SK-N-MC (cell line): Measurements from ENCODE around the gene NRP1.

ENCODE experiments used
- DNase-seq: peaks from one replicate; pipeline ENCODE4 v3.0.0-alpha.2; 2011; ENCODE audit warnings: low read depth, low spot score
- H3K27ac ChIP-seq: fragments of 200-600 bp; sonication (generic); 2 replicates; pipeline ENCODE4 v1.5.1; 2016; ENCODE audit warnings: mixed run types
- H3K36me3 ChIP-seq: fragments of 200-600 bp; sonication (generic); 2 replicates; pipeline ENCODE4 v1.6.1; 2017; ENCODE audit warnings: antibody characterized with exemption, low read length, mixed read lengths; ENCODE audit not compliant: insufficient read depth
- H3K4me3 ChIP-seq: fragments of 200-600 bp; sonication (generic); 2 replicates; pipeline ENCODE4 v1.5.1; 2016
- H3K9ac ChIP-seq: fragments of 200-600 bp; sonication (generic); 2 replicates; pipeline ENCODE4 v1.8.0; 2017; ENCODE audit warnings: mixed run types, mixed read lengths; ENCODE audit not compliant: insufficient read length
- H3K9me3 ChIP-seq: fragments of 200-600 bp; sonication (generic); 2 replicates; pipeline ENCODE4 v1.6.1; 2017; ENCODE audit warnings: low read depth, mild to moderate bottlenecking, antibody characterized with exemption, low read length, moderate library complexity, mixed read lengths
- EZH2 ChIP-seq: fragments of 200-600 bp; sonication (generic); IDR thresholded peaks from one replicate; pipeline ENCODE4 v1.6.1; 2017; ENCODE audit warnings: antibody characterized with exemption
- FOXP2 ChIP-seq: optimal IDR thresholded peaks from 2 replicates; pipeline ENCODE3; 2011; ENCODE audit warnings: mild to moderate bottlenecking, moderate library complexity; ENCODE audit not compliant: insufficient read depth; ENCODE audit errors: extremely low read length, control extremely low read depth
- POLR2AphosphoS5 ChIP-seq: IDR thresholded peaks from 2 replicates; pipeline ENCODE4 v1.6.1; 2012; ENCODE audit warnings: mild to moderate bottlenecking, low read depth, low read length, borderline replicate concordance

The NRP1 gene

DNA sequence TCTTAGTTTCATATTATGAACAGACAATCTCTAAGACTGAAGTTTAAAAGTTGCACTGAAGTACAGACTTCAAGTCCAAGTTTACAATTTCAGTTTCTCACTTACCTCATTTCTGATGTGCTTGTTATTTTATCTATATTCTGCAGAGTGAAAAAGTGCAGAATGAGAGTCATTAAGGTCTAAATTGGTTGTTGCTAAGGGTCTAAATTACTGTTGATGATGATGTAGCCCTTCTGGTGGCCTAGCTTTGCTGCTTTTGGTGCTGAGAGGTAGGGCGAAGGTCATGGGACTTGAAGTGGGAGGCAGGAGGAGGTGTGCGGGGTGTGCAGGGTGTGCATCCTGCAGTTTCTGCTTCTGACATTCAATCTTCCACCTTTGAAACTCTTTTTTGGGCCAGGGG lies 38.8 kb upstream of the NRP1 start:
- Histone ChIP-seq H3K27ac (no peak overlapping the region), H3K36me3 (no peaks in the 10 kb centered on the region), H3K9me3 (no peaks in the 10 kb centered on the region), H3K4me3 (no peak overlapping the region), H3K9ac (no peak overlapping the region)
- TF ChIP-seq FOXP2: no peak
- no peak for TF ChIP-seq POLR2AphosphoS5
- TF ChIP-seq EZH2: no peak
- DNase-seq: no peak

DNA sequence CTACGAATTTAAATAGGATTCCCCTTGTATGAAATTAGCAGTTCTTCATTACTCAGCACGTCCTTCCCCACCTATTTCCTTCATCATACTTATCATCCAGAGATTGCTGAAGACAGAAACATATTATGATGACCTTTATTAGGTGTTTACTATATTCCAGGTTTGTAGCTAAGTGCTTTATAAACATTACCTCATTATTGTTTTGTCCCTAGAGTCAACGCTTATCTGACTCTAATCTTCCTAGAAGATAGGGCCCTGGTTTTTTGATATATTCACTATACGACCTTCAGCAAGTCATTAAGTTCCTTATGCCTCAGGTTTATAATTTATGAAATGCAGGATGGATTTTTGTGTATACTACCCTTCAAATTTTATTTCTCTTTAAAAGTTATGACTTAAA lies 36.8 kb upstream of the NRP1 start:
- Histone ChIP-seq H3K36me3 (no peaks in the 10 kb centered on the region), H3K9ac (no peak overlapping the region), H3K4me3 (no peak overlapping the region), H3K9me3 (no peaks in the 10 kb centered on the region), H3K27ac (no peak overlapping the region)
- TF ChIP-seq EZH2: no peak
- TF ChIP-seq POLR2AphosphoS5: no peak
- TF ChIP-seq FOXP2: no peak
- DNase-seq: no peak

DNA sequence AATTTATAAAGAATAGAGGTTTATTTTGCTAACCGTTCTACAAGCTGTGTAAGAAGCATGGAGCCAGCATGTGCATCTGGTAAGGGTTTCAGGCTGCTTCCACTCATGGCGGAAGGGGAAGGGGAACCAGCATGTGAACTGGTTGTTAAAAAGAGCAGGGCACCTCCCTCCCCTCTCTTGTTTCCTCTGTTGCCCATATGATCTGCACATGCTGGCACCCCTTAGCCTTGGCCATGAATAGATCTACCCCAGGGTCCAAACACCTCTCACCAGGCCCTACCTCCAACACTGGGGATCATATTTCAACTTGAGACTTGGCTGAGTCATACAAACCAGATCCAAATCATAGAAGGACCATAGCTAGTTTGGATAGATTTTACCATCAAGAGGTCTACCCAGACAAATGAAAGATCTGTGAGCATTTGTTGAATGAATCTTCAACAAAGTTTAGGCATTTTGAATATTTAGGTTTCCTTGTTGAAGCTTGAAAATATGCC lies 36.0 kb upstream of the NRP1 start:
- Histone ChIP-seq H3K36me3 (no peaks in the 10 kb centered on the region), H3K9me3 (no peaks in the 10 kb centered on the region), H3K9ac (no peak overlapping the region), H3K27ac (no peak overlapping the region), H3K4me3 (no peak overlapping the region)
- DNase-seq: no peak
- TF ChIP-seq FOXP2 (no peak), EZH2 (no peak), POLR2AphosphoS5 (no peak)

DNA sequence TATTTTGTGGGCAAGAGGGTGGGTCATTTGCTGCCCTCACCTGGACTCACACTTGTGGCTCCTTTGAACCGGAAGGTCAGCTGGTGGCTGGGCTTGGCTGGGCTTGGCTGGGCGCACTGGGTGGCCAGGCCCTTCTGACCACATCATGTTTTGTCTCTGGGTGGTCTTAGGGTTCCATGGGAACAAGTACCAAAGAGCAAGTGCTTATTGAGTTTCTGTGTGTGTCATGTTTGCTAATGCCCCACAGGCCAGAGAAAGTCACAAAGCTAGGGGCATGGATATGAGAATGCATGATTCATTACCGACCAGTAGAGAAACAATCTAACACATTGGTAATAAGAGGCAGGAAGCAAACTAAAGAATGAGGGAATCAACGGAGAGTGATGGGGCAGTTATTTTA lies 33.6 kb upstream of the NRP1 start:
- no peak for TF ChIP-seq POLR2AphosphoS5
- no peak for TF ChIP-seq EZH2
- no peak for TF ChIP-seq FOXP2
- DNase-seq: no peak
- Histone ChIP-seq H3K4me3 (no peak overlapping the region), H3K9me3 (no peaks in the 10 kb centered on the region), H3K36me3 (no peaks in the 10 kb centered on the region), H3K9ac (no peak overlapping the region), H3K27ac (no peak overlapping the region)

DNA sequence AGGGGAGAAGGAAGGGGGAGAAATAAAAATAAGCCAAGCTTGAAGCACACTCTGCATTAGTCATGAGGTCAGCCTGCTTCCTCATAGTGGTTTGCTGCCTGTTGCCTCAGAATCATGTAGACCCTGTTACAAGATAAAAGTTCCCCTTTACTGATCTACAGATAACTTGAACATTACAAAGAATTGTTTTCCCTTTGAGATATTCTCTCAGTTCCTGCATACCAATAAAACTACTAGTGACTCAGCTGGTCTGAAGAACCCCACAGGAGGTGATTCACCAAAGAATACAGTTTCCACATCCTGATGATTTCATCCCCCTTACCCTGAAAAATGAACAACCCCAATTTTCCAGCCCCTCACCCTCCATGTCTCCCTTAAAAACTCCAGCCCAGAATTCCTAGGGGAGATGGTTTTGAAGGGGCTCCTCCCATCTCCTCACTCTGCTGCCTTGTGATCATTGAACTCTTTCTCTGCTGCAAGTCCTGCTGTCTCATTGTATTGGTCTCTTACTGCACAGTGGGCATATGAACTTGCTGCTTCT lies 31.5 kb upstream of the NRP1 start:
- no peak overlapping the region for H3K9ac ChIP-seq
- DNase-seq: no peak
- H3K4me3 ChIP-seq: no peak overlapping the region
- no peaks in the 10 kb centered on the region for H3K9me3 ChIP-seq
- TF ChIP-seq EZH2 (no peak), POLR2AphosphoS5 (no peak), FOXP2 (no peak)
- H3K27ac ChIP-seq: no peak overlapping the region
- H3K36me3 ChIP-seq: no peaks in the 10 kb centered on the region

DNA sequence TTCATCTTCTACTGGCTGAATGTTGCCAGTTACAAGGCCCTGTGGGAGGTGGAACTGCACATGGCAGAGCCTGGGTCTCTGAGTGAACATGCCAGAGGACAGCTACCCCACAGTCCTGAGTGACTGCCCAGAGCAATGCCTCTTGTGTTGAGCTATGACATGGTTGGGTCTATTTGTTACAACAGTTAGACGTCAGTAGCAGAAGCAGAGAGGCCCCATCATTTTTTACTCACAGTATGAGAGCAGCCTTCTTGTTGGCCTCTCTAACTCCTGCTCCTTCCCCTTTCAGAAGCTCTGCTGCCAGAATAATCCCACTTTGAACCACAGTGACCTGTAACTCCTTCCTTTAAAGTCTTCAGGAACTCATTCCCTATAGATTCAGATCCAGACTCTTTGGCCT lies 30.8 kb upstream of the NRP1 start:
- H3K36me3 ChIP-seq: no peaks in the 10 kb centered on the region
- H3K4me3 ChIP-seq: no peak overlapping the region
- no peak overlapping the region for H3K9ac ChIP-seq
- H3K9me3 ChIP-seq: no peaks in the 10 kb centered on the region
- TF ChIP-seq FOXP2 (no peak), EZH2 (no peak)
- H3K27ac ChIP-seq: no peak overlapping the region
- DNase-seq: no peak

DNA sequence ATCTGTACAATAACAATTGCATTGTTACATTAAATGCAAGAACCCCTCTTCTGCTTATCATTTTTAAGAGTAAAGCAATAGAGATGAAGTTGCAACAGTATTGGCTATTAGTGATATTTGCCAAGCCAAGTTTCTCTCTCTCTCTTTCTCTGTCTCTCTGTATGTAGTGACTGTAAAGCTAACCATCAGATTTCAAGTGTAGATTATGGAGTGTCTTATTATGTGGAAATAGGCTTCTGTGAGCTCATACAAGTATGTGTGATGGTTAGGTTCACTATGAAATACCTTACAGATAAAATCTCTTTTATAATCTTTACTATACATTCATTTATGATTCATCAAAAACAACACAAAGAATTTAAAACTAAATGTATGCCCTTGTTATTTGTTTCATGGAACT lies 28.6 kb upstream of the NRP1 start:
- no peak overlapping the region for H3K27ac ChIP-seq
- no peak overlapping the region for H3K9ac ChIP-seq
- no peaks in the 10 kb centered on the region for H3K36me3 ChIP-seq
- no peak for TF ChIP-seq FOXP2
- TF ChIP-seq EZH2: no peak
- no peak for TF ChIP-seq POLR2AphosphoS5
- no peaks in the 10 kb centered on the region for H3K9me3 ChIP-seq
- no peak for DNase-seq
- H3K4me3 ChIP-seq: no peak overlapping the region

DNA sequence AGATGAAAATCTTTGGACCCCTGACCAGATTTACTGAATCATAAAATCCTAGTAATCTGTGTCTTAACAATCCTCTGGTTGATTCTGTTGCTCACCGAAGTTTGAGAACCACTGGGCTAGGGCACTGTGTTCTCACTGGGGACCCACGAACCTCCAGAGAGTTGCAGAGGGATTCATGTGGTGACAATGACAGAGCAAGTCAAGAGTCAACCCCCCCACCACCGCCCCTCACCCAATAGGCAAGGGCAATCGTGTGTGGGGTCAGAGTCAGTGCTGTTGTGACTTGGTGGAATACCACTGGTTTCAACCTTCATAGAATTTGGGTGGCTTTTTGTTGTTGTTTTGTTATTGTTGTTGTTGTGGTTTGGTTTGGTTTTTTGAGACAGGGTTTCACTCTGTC lies 23.5 kb upstream of the NRP1 start:
- H3K4me3 ChIP-seq: no peak overlapping the region
- no peaks in the 10 kb centered on the region for H3K9me3 ChIP-seq
- no peak overlapping the region for H3K27ac ChIP-seq
- TF ChIP-seq EZH2 (no peak), POLR2AphosphoS5 (no peak), FOXP2 (no peak)
- DNase-seq: no peak
- no peak overlapping the region for H3K9ac ChIP-seq
- no peaks in the 10 kb centered on the region for H3K36me3 ChIP-seq

DNA sequence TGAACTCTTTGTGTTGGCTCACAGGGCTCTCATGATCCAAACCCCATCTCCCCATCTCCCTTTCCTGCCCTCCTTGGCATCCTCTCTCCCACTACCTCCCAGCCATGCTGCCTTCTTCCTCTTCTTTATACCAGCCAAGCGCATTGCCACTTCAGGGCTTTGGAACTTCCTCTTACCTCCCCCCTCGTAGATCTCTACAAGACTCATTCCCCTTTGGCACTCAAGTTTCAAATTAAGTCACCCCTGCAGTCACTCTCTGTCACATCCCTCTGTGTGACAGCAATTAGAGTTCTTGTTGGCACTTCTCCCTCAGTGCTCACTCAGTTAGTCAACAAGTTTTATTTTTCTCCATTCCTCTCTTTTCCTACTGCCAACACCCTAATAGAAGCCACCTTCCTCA lies 20.8 kb upstream of the NRP1 start:
- H3K9me3 ChIP-seq: no peaks in the 10 kb centered on the region
- H3K27ac ChIP-seq: no peak overlapping the region
- H3K9ac ChIP-seq: no peak overlapping the region
- TF ChIP-seq FOXP2 (no peak), POLR2AphosphoS5 (no peak), EZH2 (no peak)
- H3K4me3 ChIP-seq: no peak overlapping the region
- no peaks in the 10 kb centered on the region for H3K36me3 ChIP-seq
- no peak for DNase-seq
